T-helper 17 cell (primary cell): ENCODE results near the gene PIGR. TPM values are rescaled to one million over a fixed set of nuclear protein-coding genes. Genes with fewer than 3 reads are reported as not detected.

Experiments
- ATAC-seq: fragments of 150-1000 bp; cut with Tn5 transposase; 2 replicates; pipeline ENCODE4 v1.10.0; 2021; ENCODE audit warnings: mild to moderate bottlenecking, moderate library complexity
- DNase-seq, 3 donors: peaks; one replicate each; pipeline versions ENCODE4 v3.0.0 to v3.0.0-alpha.2; 2020 to 2021
- H3K9me3 ChIP-seq: one replicate; pipeline ENCODE4 v1.7.0; 2013; ENCODE audit warnings: low read length, mild to moderate bottlenecking; ENCODE audit not compliant: control insufficient read depth, poor library complexity, severe bottlenecking
- H3K27ac Mint-ChIP-seq: one replicate; pipeline ENCODE4 v1.8.0; 2022; ENCODE audit warnings: mild to moderate bottlenecking, moderate library complexity, mixed read lengths
- H3K27me3 Mint-ChIP-seq: one replicate; pipeline ENCODE4 v1.8.0; 2022; ENCODE audit warnings: mixed read lengths
- H3K36me3 Mint-ChIP-seq: one replicate; pipeline ENCODE4 v1.8.0; 2022; ENCODE audit warnings: low read depth, mixed read lengths
- H3K4me1 Mint-ChIP-seq: one replicate; pipeline ENCODE4 v1.8.0; 2022; ENCODE audit warnings: mild to moderate bottlenecking, mixed read lengths
- H3K4me3 Mint-ChIP-seq: one replicate; pipeline ENCODE4 v1.8.0; 2022; ENCODE audit warnings: mild to moderate bottlenecking, moderate library complexity, mixed read lengths
- total RNA-seq, 4 donors: library from RNA in 2 of 4; stranded (reverse) in 2 of 4; gene quantifications; one replicate each; pipeline ENCODE4 v1.2.3 and lab custom pipeline; 2022 to 2026

PIGR gene
- total RNA-seq, 2 donors from 2014 or later: not detected

DNA sequence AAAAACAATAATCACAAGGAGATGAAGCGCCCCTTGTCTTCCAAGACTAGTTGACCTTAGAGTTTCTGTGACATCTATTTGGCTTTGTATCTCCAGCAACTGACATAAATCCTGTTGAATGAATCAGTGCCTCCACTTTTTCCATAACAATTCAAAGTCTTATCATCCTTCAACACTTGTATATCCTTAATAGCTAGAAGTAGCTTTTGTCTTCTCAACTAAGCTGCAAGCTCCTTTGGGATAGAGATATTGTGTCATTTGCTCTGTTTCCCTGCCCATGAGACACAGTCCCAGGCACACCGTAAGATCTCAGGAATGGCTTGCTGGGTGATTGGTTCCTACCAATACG is 5.7 kb downstream of the PIGR start:
- H3K27me3 Mint-ChIP-seq: peaks cover 15% of the 10 kb centered on the region
- H3K36me3 Mint-ChIP-seq: no peaks in the 10 kb centered on the region
- DNase-seq (no peak), ATAC-seq (no peak)
- H3K9me3 ChIP-seq: no peaks in the 10 kb centered on the region
- H3K27ac Mint-ChIP-seq: no peak overlapping the region
- no peaks in the 10 kb centered on the region for H3K4me1 Mint-ChIP-seq
- H3K4me3 Mint-ChIP-seq: no peak overlapping the region

- no peak for DNase-seq
- H3K27me3 Mint-ChIP-seq: peaks cover 9% of the 10 kb centered on the region
- H3K27ac Mint-ChIP-seq: no peak overlapping the region
- ATAC-seq: no peak
- H3K4me3 Mint-ChIP-seq: no peak overlapping the region
- H3K9me3 ChIP-seq: no peaks in the 10 kb centered on the region
- H3K36me3 Mint-ChIP-seq: no peaks in the 10 kb centered on the region
- H3K4me1 Mint-ChIP-seq: peaks cover 2% of the 10 kb centered on the region
Measured at GRCh38 chr1:206939841-206940587, 6.3 kb downstream of the PIGR start.

- no peak for ATAC-seq
- Mint-ChIP-seq H3K4me3 (no peak overlapping the region), H3K4me1 (peaks cover 2% of the 10 kb centered on the region), H3K36me3 (no peaks in the 10 kb centered on the region), H3K27me3 (peaks cover 8% of the 10 kb centered on the region), H3K27ac (no peak overlapping the region)
- H3K9me3 ChIP-seq: no peaks in the 10 kb centered on the region
- no peak for DNase-seq
Measured at GRCh38 chr1:206939131-206939530, 7.1 kb downstream of the PIGR start.

DNA sequence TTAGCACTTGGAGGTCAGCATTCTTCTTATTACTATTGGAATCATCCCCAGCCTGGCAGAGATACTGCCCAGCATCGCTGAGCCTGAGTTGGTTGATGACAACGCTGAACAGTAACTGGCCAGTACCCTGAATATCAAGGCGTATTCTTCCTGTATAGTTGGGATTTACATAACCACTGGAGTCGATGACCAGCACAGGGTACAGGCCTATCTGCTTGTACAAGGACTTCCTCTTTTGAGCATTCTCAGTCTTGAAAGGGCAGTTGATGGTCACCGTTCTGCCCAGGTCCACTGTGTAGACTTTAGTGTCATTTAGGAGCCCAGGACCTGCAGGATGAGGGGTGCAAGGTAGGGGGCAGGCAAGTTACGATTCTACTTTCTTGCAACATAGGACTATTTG is 8.8 kb downstream of the PIGR start:
- ATAC-seq (no peak), DNase-seq (no peak)
- H3K4me3 Mint-ChIP-seq: no peak overlapping the region
- H3K36me3 Mint-ChIP-seq: no peaks in the 10 kb centered on the region
- no peak overlapping the region for H3K27ac Mint-ChIP-seq
- H3K4me1 Mint-ChIP-seq: peaks cover 9% of the 10 kb centered on the region
- H3K9me3 ChIP-seq: no peaks in the 10 kb centered on the region
- no peaks in the 10 kb centered on the region for H3K27me3 Mint-ChIP-seq

- H3K9me3 ChIP-seq: no peaks in the 10 kb centered on the region
- H3K27ac Mint-ChIP-seq: no peak overlapping the region
- peak in 1 of 3 donors; percentile 18 for DNase-seq
- H3K4me1 Mint-ChIP-seq: peaks cover 23% of the 10 kb centered on the region
- no peaks in the 10 kb centered on the region for H3K27me3 Mint-ChIP-seq
- H3K36me3 Mint-ChIP-seq: no peaks in the 10 kb centered on the region
- ATAC-seq: peak; percentile 61
- no peak overlapping the region for H3K4me3 Mint-ChIP-seq
Measured at GRCh38 chr1:206935491-206936067, 10.7 kb downstream of the PIGR start.

GRCh38 chr1:206933333-206933945 is 12.8 kb downstream of the PIGR start:
- peak overlapping the region; percentile 68 for H3K27ac Mint-ChIP-seq
- no peak overlapping the region for H3K4me3 Mint-ChIP-seq
- H3K36me3 Mint-ChIP-seq: no peaks in the 10 kb centered on the region
- H3K9me3 ChIP-seq: no peaks in the 10 kb centered on the region
- H3K4me1 Mint-ChIP-seq: peaks cover 33% of the 10 kb centered on the region
- DNase-seq (peak; percentile 47 to 66 (median 56)), ATAC-seq (peak; percentile 75)
- no peaks in the 10 kb centered on the region for H3K27me3 Mint-ChIP-seq

DNA sequence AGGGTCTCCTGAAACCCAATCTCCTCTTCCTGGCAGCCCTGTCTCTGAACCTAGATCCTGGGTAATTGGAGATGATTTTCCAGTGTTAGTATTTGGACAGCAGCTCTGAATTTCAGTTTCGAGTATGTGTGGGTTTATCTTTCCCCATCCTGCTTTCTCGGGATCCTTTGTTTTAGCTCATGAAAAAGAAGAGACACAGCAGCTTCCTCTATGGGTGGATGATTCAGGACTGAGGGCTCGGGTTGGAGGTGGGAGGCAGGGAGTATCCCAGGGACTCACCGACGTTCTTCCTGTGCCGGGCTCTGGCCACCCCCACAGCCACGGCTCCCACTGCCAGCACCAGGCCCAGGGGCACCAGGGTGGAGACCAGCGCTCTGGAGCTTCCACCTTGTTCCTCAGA is 14.1 kb downstream of the PIGR start:
- no peaks in the 10 kb centered on the region for H3K27me3 Mint-ChIP-seq
- ATAC-seq: no peak
- no peak for DNase-seq
- H3K27ac Mint-ChIP-seq: peak overlapping the region; percentile 68
- peaks cover 33% of the 10 kb centered on the region for H3K4me1 Mint-ChIP-seq
- H3K4me3 Mint-ChIP-seq: no peak overlapping the region
- H3K9me3 ChIP-seq: no peaks in the 10 kb centered on the region
- no peaks in the 10 kb centered on the region for H3K36me3 Mint-ChIP-seq

GRCh38 chr1:206931709-206932108 is 14.6 kb downstream of the PIGR start:
- H3K27me3 Mint-ChIP-seq: no peaks in the 10 kb centered on the region
- no peak for DNase-seq
- H3K27ac Mint-ChIP-seq: peak overlapping the region; percentile 68
- no peak overlapping the region for H3K4me3 Mint-ChIP-seq
- no peaks in the 10 kb centered on the region for H3K36me3 Mint-ChIP-seq
- H3K9me3 ChIP-seq: no peaks in the 10 kb centered on the region
- peaks cover 33% of the 10 kb centered on the region for H3K4me1 Mint-ChIP-seq
- no peak for ATAC-seq

- peaks cover 33% of the 10 kb centered on the region for H3K4me1 Mint-ChIP-seq
- H3K36me3 Mint-ChIP-seq: no peaks in the 10 kb centered on the region
- DNase-seq (no peak), ATAC-seq (peak; percentile 47)
- H3K4me3 Mint-ChIP-seq: peak overlapping the region; percentile 66
- peak overlapping the region; percentile 81 for H3K27ac Mint-ChIP-seq
- H3K9me3 ChIP-seq: no peaks in the 10 kb centered on the region
- H3K27me3 Mint-ChIP-seq: no peaks in the 10 kb centered on the region
Measured at GRCh38 chr1:206930210-206930798, 16.0 kb downstream of the PIGR start.

DNA sequence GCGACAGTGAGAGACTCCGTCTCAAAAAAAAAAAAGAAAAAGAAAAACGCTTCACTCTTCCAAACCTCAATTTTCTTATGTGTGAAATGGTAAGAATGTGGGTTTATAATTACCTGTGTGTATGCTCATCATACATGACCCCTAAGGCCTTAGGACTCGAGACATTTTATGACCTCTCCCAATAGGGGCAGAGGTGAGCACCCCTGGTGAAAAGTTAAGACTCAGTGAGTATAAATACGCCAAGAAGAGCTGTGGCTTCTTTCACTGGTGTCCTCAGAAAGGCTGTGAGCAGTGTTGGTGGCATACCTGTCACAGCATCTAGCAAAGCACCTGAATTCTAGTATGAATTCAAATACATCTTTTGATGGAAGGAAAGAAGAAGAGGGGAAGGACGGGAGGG is 16.7 kb downstream of the PIGR start:
- Mint-ChIP-seq H3K27ac (peak overlapping the region; percentile 81), H3K4me1 (peaks cover 31% of the 10 kb centered on the region), H3K36me3 (no peaks in the 10 kb centered on the region), H3K4me3 (no peak overlapping the region), H3K27me3 (no peaks in the 10 kb centered on the region)
- ATAC-seq: no peak
- H3K9me3 ChIP-seq: no peaks in the 10 kb centered on the region
- DNase-seq: no peak

DNA sequence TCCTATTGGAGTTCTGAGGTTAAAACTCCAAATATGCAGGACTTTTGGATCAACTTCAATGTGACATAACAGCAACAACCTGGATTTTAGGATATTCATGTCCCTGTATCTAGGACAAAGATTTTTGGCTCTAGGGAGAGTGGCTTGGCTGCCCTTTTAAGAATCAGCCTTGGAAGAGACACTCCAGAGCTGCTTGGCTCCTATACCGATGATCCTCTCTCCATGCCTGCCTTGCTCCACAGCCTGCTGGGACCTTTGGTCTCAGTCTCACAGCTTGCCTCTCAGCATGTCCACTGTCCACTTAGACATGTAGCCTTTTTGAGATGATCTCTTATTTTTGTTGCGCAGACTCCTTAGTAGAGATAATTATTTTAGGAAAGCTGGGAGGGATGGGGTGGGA is 20.0 kb downstream of the PIGR start:
- ATAC-seq: no peak

GRCh38 chr1:206925106-206925736 is 21.0 kb downstream of the PIGR start:
- ATAC-seq (peak; percentile 43), DNase-seq (no peak)
- H3K9me3 ChIP-seq: no peaks in the 10 kb centered on the region
- Mint-ChIP-seq H3K36me3 (peaks cover 2% of the 10 kb centered on the region), H3K4me1 (peaks cover 21% of the 10 kb centered on the region), H3K27ac (no peak overlapping the region), H3K27me3 (no peaks in the 10 kb centered on the region), H3K4me3 (no peak overlapping the region)

More for the DNA sequence above, 20.0 kb downstream of the PIGR start:
- Mint-ChIP-seq H3K36me3 (no peaks in the 10 kb centered on the region), H3K27me3 (no peaks in the 10 kb centered on the region), H3K27ac (no peak overlapping the region), H3K4me1 (peaks cover 23% of the 10 kb centered on the region), H3K4me3 (no peak overlapping the region)
- no peak for DNase-seq
- H3K9me3 ChIP-seq: no peaks in the 10 kb centered on the region

DNA sequence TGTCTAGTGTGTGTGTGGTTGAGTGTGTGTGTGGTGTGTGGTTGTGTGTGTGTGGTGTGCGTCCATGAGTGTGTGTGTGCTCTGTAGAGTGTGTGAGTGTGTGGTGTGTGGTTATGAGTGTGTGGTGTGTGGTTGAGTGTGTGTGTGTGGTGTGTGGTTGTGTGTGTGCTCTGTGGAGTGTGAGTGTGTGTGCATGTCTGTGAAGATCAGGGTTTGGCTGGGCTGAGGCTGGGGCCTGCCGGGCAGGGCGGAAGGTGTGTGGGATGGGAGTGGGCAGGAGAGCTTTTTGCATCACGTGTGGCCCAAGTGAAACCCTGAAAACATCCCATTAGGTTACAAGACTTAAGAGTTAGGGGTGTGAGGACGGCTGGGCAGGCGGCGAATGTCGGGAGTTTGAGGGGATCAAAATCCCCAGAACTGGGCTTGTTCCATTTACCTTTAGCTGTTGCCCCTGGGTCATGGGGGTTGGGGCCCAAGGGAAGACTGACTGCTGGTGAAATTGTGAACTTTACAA is 21.6 kb downstream of the PIGR start:
- ATAC-seq: no peak

More for the DNA sequence above, 21.6 kb downstream of the PIGR start:
- H3K27ac Mint-ChIP-seq: no peak overlapping the region
- no peaks in the 10 kb centered on the region for H3K9me3 ChIP-seq
- H3K4me1 Mint-ChIP-seq: peaks cover 20% of the 10 kb centered on the region
- peaks cover 5% of the 10 kb centered on the region for H3K36me3 Mint-ChIP-seq
- no peaks in the 10 kb centered on the region for H3K27me3 Mint-ChIP-seq
- no peak overlapping the region for H3K4me3 Mint-ChIP-seq
- no peak for DNase-seq
